ENCODE measurements around the gene LRRC4B.

DNA sequence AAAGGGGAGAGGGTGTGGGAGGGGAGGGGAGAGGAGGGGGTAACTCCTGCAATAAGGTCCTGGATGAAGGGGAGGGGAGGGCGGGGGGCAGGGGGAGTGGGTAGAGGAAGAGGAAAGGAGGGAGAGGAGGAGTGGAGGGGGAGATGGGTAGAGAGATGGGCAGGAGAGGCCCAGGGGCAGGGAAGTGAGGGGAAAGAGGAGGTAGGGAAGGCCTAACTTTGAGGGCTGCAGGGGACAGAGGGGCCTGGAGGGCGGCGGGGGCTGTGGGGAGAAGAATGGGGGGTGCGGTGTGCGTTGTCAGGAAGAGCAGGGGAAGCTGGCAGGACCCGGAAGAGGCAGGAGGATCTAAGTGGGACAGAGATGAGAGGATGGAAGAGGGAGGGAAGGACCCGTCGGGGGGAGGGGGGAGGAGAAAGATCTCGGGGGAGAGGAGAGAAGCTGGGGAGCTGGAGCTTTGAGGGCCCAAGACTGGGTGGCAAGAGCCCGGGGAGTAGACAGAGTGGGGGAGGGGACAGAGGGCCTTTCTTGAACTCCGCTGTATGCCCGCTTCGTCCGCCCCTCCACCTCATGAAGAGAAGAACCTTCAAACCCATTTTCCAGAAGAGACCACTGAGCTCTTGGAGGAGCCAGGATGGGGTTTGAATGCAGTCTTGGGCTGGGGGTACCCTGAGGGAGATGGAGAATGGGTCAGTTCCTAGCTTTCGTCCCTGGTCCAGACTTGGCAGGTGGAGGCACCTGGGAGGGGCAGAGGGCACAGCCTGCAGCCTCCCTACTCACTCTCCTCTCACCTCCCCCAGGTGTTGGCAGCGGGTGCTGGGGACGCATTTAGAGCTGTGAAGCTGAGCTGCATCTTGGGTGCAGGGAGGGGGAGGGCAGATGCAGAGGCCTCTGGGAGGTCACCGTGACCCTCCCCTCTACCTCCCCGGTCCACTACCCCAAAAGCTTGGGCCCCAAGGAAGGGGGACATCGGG lies 778 bp upstream of the LRRC4B start:
- TF ChIP-seq, protein P1, sequence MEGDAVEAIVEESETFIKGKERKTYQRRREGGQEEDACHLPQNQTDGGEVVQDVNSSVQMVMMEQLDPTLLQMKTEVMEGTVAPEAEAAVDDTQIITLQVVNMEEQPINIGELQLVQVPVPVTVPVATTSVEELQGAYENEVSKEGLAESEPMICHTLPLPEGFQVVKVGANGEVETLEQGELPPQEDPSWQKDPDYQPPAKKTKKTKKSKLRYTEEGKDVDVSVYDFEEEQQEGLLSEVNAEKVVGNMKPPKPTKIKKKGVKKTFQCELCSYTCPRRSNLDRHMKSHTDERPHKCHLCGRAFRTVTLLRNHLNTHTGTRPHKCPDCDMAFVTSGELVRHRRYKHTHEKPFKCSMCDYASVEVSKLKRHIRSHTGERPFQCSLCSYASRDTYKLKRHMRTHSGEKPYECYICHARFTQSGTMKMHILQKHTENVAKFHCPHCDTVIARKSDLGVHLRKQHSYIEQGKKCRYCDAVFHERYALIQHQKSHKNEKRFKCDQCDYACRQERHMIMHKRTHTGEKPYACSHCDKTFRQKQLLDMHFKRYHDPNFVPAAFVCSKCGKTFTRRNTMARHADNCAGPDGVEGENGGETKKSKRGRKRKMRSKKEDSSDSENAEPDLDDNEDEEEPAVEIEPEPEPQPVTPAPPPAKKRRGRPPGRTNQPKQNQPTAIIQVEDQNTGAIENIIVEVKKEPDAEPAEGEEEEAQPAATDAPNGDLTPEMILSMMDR (conservative IDR thresholded peaks at IDR 0.05 in 1 of 2, IDR thresholded peaks at IDR 0.05 in 1 of 2; ENCODE audit: low read depth in 1 of 2, low read length in 2 of 2): no peak
- TF ChIP-seq EZH2 (IDR thresholded peaks at IDR 0.05; ENCODE audit: low read length, missing control alignments): no peak

All from fibroblast of lung (primary cell).